SK-N-SH (cell line): ENCODE measurements around the gene CD28. TPM values are rescaled to one million over a fixed set of nuclear protein-coding genes. Genes with fewer than 3 reads are reported as not detected.

Experiments
- CTCF ChIA-PET: fragments of 300-600, 350-600 bp; formaldehyde crosslinking; extraction: SDS; loops from one replicate; lab custom pipeline; 2021; lab: Yijun Ruan, JAX
- POLR2A ChIA-PET: fragments of 350-600 bp; sonication (Branson Sonifier 250); formaldehyde crosslinking; extraction: SDS; loops from one replicate; lab custom pipeline; 2020; ENCODE audit warnings: antibody characterized with exemption, inconsistent platforms; lab: Yijun Ruan, JAX
- DNase-seq: peaks from one replicate; pipeline ENCODE4 v3.0.0; 2012
- H2AFZ ChIP-seq: fragments of 200-600 bp; sonication (generic); 2 replicates; pipeline ENCODE4 v1.8.1; 2016; ENCODE audit warnings: antibody characterized with exemption, mild to moderate bottlenecking, low read depth
- H3F3A ChIP-seq: fragments of 200-600 bp; sonication (generic); replicated peaks from 2 replicates; pipeline ENCODE3; 2016; ENCODE audit warnings: antibody characterized with exemption, mild to moderate bottlenecking; ENCODE audit not compliant: insufficient read depth
- H3K27ac ChIP-seq, 2 experiments: fragments of 200-500 bp in 1 of 2; fragments of 200-600 bp in 1 of 2; sonication (Bioruptor generic) in 1 of 2; sonication (generic), shearing (Covaris generic) in 1 of 2; 2 replicates each; pipeline versions ENCODE4 v1.5.1 to v1.6.1; 2014 to 2016; ENCODE audit warnings: low read depth in 2 of 2, inconsistent platforms in 1 of 2, low read length in 1 of 2, mild to moderate bottlenecking in 1 of 2, mixed read lengths in 1 of 2
- H3K27me3 ChIP-seq: fragments of 200-600 bp; sonication (generic), shearing (Covaris generic); 2 replicates; pipeline ENCODE4 v1.6.1; 2016; ENCODE audit warnings: mixed run types; ENCODE audit not compliant: insufficient read depth
- H3K36me3 ChIP-seq, 2 experiments: fragments of 200-500 bp in 1 of 2; fragments of 200-600 bp in 1 of 2; sonication (Bioruptor generic) in 1 of 2; sonication (generic) in 1 of 2; replicated peaks in 1 of 2; 2 replicates each; pipeline versions ENCODE3 to v1.5.1; 2014 to 2016; ENCODE audit warnings: low read length in 1 of 2, mild to moderate bottlenecking in 1 of 2; ENCODE audit not compliant: insufficient read depth in 2 of 2, control insufficient read depth in 1 of 2
- H3K4me1 ChIP-seq, 2 experiments: fragments of 200-500 bp in 1 of 2; fragments of 200-600 bp in 1 of 2; sonication (Bioruptor generic) in 1 of 2; sonication (generic), shearing (Covaris generic) in 1 of 2; 2 replicates each; pipeline versions ENCODE4 v1.5.1 to v1.6.1; 2014 to 2016; ENCODE audit warnings: low read depth in 1 of 2, low read length in 1 of 2, mixed run types in 1 of 2; ENCODE audit not compliant: insufficient read depth in 2 of 2, control insufficient read depth in 1 of 2
- H3K4me2 ChIP-seq: fragments of 200-600 bp; sonication (generic), shearing (Covaris generic); 2 replicates; pipeline ENCODE4 v1.6.1; 2017; ENCODE audit warnings: mixed run types
- H3K4me3 ChIP-seq, 2 experiments: fragments of 200-500 bp in 1 of 2; fragments of 200-600 bp in 1 of 2; sonication (Bioruptor generic) in 1 of 2; sonication (generic), shearing (Covaris generic) in 1 of 2; 2 replicates each; pipeline versions ENCODE4 v1.5.1 to v1.8.1; 2014 to 2016; ENCODE audit warnings: low read depth in 2 of 2, inconsistent platforms in 1 of 2, low read length in 1 of 2, mild to moderate bottlenecking in 1 of 2, mixed read lengths in 1 of 2, moderate library complexity in 1 of 2
- H3K79me2 ChIP-seq: fragments of 200-600 bp; sonication (generic); 2 replicates; pipeline ENCODE4 v1.8.1; 2017; ENCODE audit warnings: mild to moderate bottlenecking; ENCODE audit not compliant: insufficient read depth
- H3K9ac ChIP-seq: fragments of 200-600 bp; sonication (generic); 2 replicates; pipeline ENCODE4 v1.6.1; 2017; ENCODE audit warnings: mixed run types
- H3K9me2 ChIP-seq: fragments of 200-600 bp; sonication (generic); 2 replicates; pipeline ENCODE4 v1.6.1; 2017; ENCODE audit warnings: mixed run types
- H3K9me3 ChIP-seq: fragments of 200-600 bp; sonication (generic); 2 replicates; pipeline ENCODE4 v1.6.1; 2017; ENCODE audit warnings: mixed run types, mild to moderate bottlenecking, moderate library complexity
- H4K20me1 ChIP-seq: fragments of 200-600 bp; sonication (generic); 2 replicates; pipeline ENCODE4 v1.6.1; 2017; ENCODE audit warnings: mild to moderate bottlenecking, mixed run types; ENCODE audit not compliant: insufficient read depth
- CTCF ChIP-seq: fragments of 200-600 bp; sonication (generic); IDR thresholded peaks from 2 replicates; pipeline ENCODE4 v1.6.1; 2017; ENCODE audit warnings: antibody characterized with exemption, mild to moderate bottlenecking, moderate library complexity
- EZH2phosphoT487 ChIP-seq: fragments of 200-600 bp; sonication (generic); IDR thresholded peaks from 2 replicates; pipeline ENCODE4 v1.6.1; 2017; ENCODE audit warnings: low read depth, mixed run types, mild to moderate bottlenecking, antibody characterized with exemption, moderate library complexity, borderline replicate concordance
- FOXJ3 ChIP-seq: sonication (generic); formaldehyde crosslinking; IDR thresholded peaks from 2 replicates; pipeline ENCODE4 v1.5.1; 2020; ENCODE audit warnings: mild to moderate bottlenecking, missing genetic modification reagents
- GABPA ChIP-seq: IDR thresholded peaks from 2 replicates; pipeline ENCODE4 v1.4.0; 2012; ENCODE audit warnings: low read depth, mild to moderate bottlenecking
- GATA2 ChIP-seq: sonication (generic); formaldehyde crosslinking; IDR thresholded peaks from 2 replicates; pipeline ENCODE4 v1.5.0; 2020; ENCODE audit warnings: mild to moderate bottlenecking, missing genetic modification reagents
- JUND ChIP-seq: IDR thresholded peaks from 2 replicates; pipeline ENCODE4 v1.4.0; 2012
- MEF2A ChIP-seq: IDR thresholded peaks from 2 replicates; pipeline ENCODE4 v1.4.0; 2012; ENCODE audit warnings: low read depth, borderline replicate concordance
- NFIC ChIP-seq: IDR thresholded peaks from 2 replicates; pipeline ENCODE4 v1.4.0; 2012; ENCODE audit warnings: borderline replicate concordance
- NRF1 ChIP-seq: IDR thresholded peaks from 2 replicates; pipeline ENCODE4 v1.6.1; 2012; ENCODE audit warnings: low read depth, mild to moderate bottlenecking, low read length
- PBX3 ChIP-seq: IDR thresholded peaks from 2 replicates; pipeline ENCODE4; 2012
- POLR2AphosphoS5 ChIP-seq: IDR thresholded peaks from 2 replicates; pipeline ENCODE4 v1.6.1; 2012; ENCODE audit warnings: low read depth, low read length
- RAD21 ChIP-seq: IDR thresholded peaks from 2 replicates; pipeline ENCODE4 v1.6.1; 2012; ENCODE audit warnings: mild to moderate bottlenecking, low read length
- REST ChIP-seq: IDR thresholded peaks from 2 replicates; pipeline ENCODE4 v1.6.1; 2012; ENCODE audit warnings: mild to moderate bottlenecking, low read depth, low read length, moderate library complexity
- RFX5 ChIP-seq: IDR thresholded peaks from 2 replicates; pipeline ENCODE4 v1.6.1; 2012; ENCODE audit warnings: mild to moderate bottlenecking, improper control_type of control experiment, low read length
- TCF12 ChIP-seq: IDR thresholded peaks from 2 replicates; pipeline ENCODE4 v1.4.0; 2012
- TEAD4 ChIP-seq: IDR thresholded peaks from 2 replicates; pipeline ENCODE4 v1.4.0; 2012; ENCODE audit warnings: mild to moderate bottlenecking, borderline replicate concordance; ENCODE audit not compliant: insufficient read depth
- ZBTB33 ChIP-seq: IDR thresholded peaks from 2 replicates; pipeline ENCODE4 v1.4.0; 2012; ENCODE audit warnings: low read depth, borderline replicate concordance
- polyA plus RNA-seq, 3 experiments: library from polyadenylated mRNA; depleted of rRNA; stranded (reverse); fragments of >200 nt; gene quantifications; 2 replicates each; pipeline ENCODE4 v1.2.3, GENCODE V29; 2012
- TF ChIP-seq, protein P1 (sequence below): fragments of 150-350 bp; IDR thresholded peaks from 2 replicates; pipeline ENCODE4 v1.6.1; 2016; ENCODE audit warnings: mild to moderate bottlenecking, low read depth, low read length

CD28 gene
- polyA plus RNA-seq, 1 of the 3 experiments (the other 2 are of a cell fraction), result 0.05 TPM

- Histone ChIP-seq H3K79me2 (no peaks in the 10 kb centered on the region), H3K4me1 (0 out of 4 replicates have a peak, but pooled peaks cover 0 to 4% of the 10 kb centered on the region in 2 experiments), H3K36me3 (no peaks in the 10 kb centered on the region), H3K27ac (no peak overlapping the region), H3K4me3 (no peak overlapping the region), H3F3A (no peaks in the 10 kb centered on the region), H3K9me2 (no peaks in the 10 kb centered on the region), H2AFZ (no peak overlapping the region), H3K4me2 (no peak overlapping the region), H4K20me1 (no peaks in the 10 kb centered on the region), H3K9ac (no peak overlapping the region), H3K9me3 (no peaks in the 10 kb centered on the region), H3K27me3 (no peaks in the 10 kb centered on the region)
- DNase-seq, result no peak
- POLR2A ChIA-PET, result no interaction called here
- CTCF ChIA-PET, result no interaction called here
- TF ChIP-seq POLR2AphosphoS5 (no peak), FOXJ3 (CRISPR knock-in tag) (no peak), PBX3 (no peak), TEAD4 (no peak), CTCF (no peak), JUND (no peak), MEF2A (no peak), RAD21 (no peak), NFIC (no peak), ZBTB33 (no peak), NRF1 (no peak), RFX5 (no peak), GABPA (no peak), GATA2 (CRISPR knock-in tag) (no peak), TCF12 (no peak), EZH2phosphoT487 (no peak), REST (no peak)
- TF ChIP-seq, protein P1, sequence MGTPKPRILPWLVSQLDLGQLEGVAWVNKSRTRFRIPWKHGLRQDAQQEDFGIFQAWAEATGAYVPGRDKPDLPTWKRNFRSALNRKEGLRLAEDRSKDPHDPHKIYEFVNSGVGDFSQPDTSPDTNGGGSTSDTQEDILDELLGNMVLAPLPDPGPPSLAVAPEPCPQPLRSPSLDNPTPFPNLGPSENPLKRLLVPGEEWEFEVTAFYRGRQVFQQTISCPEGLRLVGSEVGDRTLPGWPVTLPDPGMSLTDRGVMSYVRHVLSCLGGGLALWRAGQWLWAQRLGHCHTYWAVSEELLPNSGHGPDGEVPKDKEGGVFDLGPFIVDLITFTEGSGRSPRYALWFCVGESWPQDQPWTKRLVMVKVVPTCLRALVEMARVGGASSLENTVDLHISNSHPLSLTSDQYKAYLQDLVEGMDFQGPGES, result no peak
Observed at GRCh38 chr2:203691149-203691548, 15.3 kb upstream of the CD28 start.
